ENCODE results near the gene TMEM204.

TMEM204 gene

DNA sequence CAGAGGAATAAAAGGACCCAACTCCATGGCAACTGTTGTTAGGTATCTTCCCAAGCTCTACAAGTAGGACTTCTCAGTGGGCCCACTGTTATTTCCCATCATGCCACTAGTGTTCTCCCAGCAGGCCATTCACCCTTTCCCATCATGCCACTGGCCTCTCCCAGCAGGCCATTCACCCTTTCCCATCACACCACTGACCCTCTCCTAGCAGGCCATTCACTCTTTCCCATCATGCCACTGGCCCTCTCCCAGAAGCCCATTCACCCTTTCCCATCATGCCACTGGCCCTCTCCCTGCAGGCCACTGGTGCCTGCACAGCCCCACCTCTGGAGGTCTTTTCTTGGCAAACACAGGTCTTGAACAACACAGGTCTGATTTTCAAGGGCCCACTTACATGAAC lies 42.1 kb downstream of the TMEM204 start:
- TF ChIP-seq, protein P1, sequence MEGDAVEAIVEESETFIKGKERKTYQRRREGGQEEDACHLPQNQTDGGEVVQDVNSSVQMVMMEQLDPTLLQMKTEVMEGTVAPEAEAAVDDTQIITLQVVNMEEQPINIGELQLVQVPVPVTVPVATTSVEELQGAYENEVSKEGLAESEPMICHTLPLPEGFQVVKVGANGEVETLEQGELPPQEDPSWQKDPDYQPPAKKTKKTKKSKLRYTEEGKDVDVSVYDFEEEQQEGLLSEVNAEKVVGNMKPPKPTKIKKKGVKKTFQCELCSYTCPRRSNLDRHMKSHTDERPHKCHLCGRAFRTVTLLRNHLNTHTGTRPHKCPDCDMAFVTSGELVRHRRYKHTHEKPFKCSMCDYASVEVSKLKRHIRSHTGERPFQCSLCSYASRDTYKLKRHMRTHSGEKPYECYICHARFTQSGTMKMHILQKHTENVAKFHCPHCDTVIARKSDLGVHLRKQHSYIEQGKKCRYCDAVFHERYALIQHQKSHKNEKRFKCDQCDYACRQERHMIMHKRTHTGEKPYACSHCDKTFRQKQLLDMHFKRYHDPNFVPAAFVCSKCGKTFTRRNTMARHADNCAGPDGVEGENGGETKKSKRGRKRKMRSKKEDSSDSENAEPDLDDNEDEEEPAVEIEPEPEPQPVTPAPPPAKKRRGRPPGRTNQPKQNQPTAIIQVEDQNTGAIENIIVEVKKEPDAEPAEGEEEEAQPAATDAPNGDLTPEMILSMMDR (IDR thresholded peaks at IDR 0.05; ENCODE audit: low read depth, low read length, missing control alignments), result no peak
- H3K4me3 ChIP-seq (replicated peaks; ENCODE audit: low read depth, low read length), result no peak overlapping the region

DNA sequence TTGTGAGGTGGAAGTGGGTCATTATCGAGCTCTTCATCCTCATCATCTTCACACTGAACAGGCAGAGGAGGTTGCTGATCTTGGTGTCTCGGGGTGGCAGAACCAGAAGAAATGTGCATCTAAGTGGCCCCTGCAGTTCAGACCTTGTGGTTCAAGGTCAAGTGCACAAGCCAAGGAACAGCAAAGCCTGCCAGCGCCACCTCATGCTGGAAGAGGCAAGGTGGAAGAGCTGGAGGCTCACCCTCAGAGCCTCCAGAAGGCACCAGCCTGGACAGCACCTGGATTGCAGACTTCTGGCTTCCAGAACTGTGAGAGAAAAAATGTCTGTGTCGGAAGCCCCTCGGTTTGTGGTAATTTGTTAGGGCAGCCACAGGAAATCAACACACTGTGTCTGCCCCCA lies 45.7 kb downstream of the TMEM204 start:
- DNase-seq (ENCODE audit: extremely low read depth, low read depth), result no peak
- H3K4me3 ChIP-seq (replicated peaks; ENCODE audit: low read depth, low read length), result no peak overlapping the region
- TF ChIP-seq, protein P1 (IDR thresholded peaks at IDR 0.05; ENCODE audit: low read depth, low read length, missing control alignments), result no peak

More for the DNA sequence above, 42.1 kb downstream of the TMEM204 start:
- no peak for DNase-seq (ENCODE audit: extremely low read depth, low read depth)

DNA sequence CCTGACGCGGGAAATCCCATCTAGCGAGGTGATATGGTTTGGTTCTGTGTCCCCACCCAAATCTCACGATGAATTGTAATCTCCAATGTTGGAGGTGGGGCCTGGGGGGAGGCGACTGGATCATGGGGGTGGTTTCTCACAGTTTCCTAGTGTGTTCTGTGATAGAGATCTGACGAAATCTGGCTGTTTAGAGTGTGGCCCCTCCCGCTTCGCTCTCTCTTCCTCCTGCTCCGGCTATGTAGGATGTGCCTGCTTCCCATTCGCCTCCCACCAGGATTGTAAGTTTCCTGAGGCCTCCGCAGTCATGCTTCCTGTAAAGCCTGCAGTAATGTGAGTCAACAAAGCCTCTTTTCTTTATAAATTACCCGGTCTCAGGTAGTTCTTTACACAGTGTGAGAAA lies 46.8 kb downstream of the TMEM204 start:
- DNase-seq (ENCODE audit: extremely low read depth, low read depth), result no peak

DNA sequence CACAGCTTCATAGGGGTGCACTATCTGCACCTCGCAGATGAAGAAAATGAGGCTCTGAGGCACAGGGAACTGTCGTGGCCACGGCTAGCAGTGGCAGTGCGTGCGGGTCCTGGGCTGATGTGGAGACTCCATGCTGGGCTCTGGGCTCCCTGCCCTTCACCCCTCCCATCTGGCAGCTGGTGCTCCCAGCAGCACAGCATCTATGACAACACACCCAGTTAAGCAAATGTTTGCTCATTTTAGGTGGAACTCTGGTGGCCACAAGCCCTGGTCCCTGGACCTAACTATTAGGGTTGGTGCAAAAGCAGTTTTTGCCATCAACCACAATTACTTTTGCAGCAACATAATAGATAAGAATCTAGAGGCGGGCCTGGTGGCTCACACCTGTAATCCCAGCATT lies 47.5 kb downstream of the TMEM204 start:
- no peak for DNase-seq (ENCODE audit: extremely low read depth, low read depth)
- H3K4me3 ChIP-seq (replicated peaks; ENCODE audit: low read depth, low read length), result no peak overlapping the region
- TF ChIP-seq, protein P1 (IDR thresholded peaks at IDR 0.05; ENCODE audit: low read depth, low read length, missing control alignments), result no peak

More for the DNA sequence above, 46.8 kb downstream of the TMEM204 start:
- TF ChIP-seq, protein P1 (IDR thresholded peaks at IDR 0.05; ENCODE audit: low read depth, low read length, missing control alignments), result no peak
- H3K4me3 ChIP-seq (replicated peaks; ENCODE audit: low read depth, low read length), result no peak overlapping the region

DNA sequence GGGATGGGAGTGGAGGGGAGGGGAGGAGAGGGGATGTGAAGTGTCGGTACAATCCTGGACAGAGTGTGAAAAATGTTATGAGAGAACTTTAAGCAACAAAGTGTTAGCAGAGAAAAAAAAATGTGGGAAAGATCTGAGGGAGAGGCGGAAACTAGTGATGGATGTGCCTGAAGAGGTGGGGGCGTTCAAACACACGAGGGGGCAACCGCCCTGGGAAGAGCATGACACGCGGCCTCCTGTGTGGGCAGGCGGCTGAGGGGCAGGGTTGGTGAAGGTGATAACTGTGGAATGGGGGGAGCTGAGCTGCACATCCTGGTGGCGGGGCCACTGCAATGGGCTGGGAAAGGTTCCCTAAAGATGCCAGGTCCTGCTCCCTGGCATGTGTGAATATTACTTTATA lies 48.3 kb downstream of the TMEM204 start:
- no peak for DNase-seq (ENCODE audit: extremely low read depth, low read depth)
- TF ChIP-seq, protein P1 (IDR thresholded peaks at IDR 0.05; ENCODE audit: low read depth, low read length, missing control alignments), result no peak
- no peak overlapping the region for H3K4me3 ChIP-seq (replicated peaks; ENCODE audit: low read depth, low read length)

DNA sequence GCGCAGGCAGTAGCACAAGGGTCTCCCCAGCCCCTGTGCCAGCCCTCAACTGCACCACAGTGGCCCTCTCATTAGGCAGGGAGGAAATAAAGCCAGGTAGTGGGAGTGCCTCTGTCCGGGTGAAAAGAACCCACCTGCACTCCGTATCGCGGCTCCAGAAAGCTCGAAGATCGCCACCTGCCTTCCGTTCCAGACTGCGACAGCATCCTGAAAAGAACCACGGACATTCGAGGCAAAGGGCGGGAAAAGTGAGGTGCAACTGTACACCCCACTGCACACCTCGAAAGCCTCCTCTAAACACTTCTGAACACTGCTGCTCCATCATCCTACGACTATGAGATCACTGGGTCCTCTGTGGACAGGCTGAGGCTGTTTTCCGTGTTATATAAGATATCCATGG lies 49.7 kb downstream of the TMEM204 start:
- TF ChIP-seq, protein P1 (IDR thresholded peaks at IDR 0.05; ENCODE audit: low read depth, low read length, missing control alignments), result no peak
- H3K4me3 ChIP-seq (replicated peaks; ENCODE audit: low read depth, low read length), result no peak overlapping the region
- no peak for DNase-seq (ENCODE audit: extremely low read depth, low read depth)

DNA sequence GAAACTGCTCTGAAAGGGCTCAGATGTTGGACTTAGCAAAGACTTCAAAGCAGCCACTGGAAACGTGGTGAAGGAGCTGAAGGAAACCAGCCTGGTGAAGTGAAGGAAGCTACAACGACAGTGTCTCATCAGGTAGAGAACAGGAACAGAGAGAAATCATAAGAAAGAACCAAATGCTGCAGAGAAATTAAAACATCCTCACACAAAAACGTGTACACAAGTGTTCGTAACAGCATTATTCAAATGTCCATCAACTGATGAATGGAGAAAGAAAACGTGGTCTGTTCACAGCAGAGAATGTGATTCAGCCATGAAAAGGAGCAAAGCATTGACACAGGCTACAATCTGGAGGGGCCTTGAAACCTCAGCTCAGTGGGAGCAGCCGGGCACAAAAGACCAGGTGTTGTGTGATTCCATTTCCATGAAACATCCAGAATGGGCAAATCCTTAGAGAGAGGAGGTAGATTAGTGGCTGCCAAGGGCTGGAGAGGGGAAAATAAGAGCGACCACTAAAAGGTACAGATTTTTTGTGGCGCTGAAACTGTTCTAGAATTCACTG lies 51.5 kb downstream of the TMEM204 start:
- TF ChIP-seq, protein P1 (IDR thresholded peaks at IDR 0.05; ENCODE audit: low read depth, low read length, missing control alignments), result no peak
- DNase-seq (ENCODE audit: extremely low read depth, low read depth), result no peak
- H3K4me3 ChIP-seq (replicated peaks; ENCODE audit: low read depth, low read length), result no peak overlapping the region
